SK-N-MC (cell line): ENCODE measurements around the gene EN2.

Source experiments
- EZH2 ChIP-seq: fragments of 200-600 bp; sonication (generic); IDR thresholded peaks from one replicate; pipeline ENCODE4 v1.6.1; 2017; ENCODE audit warnings: antibody characterized with exemption
- FOXP2 ChIP-seq: optimal IDR thresholded peaks from 2 replicates; pipeline ENCODE3; 2011; ENCODE audit warnings: mild to moderate bottlenecking, moderate library complexity; ENCODE audit not compliant: insufficient read depth; ENCODE audit errors: extremely low read length, control extremely low read depth
- POLR2AphosphoS5 ChIP-seq: IDR thresholded peaks from 2 replicates; pipeline ENCODE4 v1.6.1; 2012; ENCODE audit warnings: mild to moderate bottlenecking, low read depth, low read length, borderline replicate concordance

DNA sequence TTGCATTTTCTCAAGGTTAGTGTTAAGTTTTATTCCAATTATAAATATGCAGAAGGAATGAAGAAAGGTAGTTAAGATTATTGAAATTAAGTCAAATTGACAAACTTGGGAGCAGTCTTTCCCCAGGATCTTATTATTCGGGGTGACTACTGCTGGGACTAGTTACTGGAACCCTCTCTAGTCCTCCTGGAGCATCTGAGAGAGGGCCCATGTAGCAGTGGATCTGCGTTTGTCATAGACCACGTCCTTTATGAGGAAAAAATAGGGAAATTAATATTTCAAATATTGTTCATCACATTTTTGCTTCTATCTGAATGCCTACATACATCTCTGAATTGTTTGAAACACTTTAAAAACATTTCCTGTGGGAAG, 47.5 kb downstream of the EN2 start:
- TF ChIP-seq POLR2AphosphoS5 (no peak), EZH2 (no peak), FOXP2 (no peak)
